GM10266 (cell line): ENCODE measurements around the gene SLC22A23.
A peak's percentile ranks its signal among the peaks of the same experiment; 100 is the strongest.

ENCODE experiments used
- DNase-seq: peaks from one replicate; pipeline ENCODE4 v3.0.0; 2012; ENCODE audit errors: extremely low spot score
- TF ChIP-seq, protein P1 (sequence below): IDR thresholded peaks from 2 replicates; pipeline ENCODE4 v1.5.1; 2012; ENCODE audit warnings: mild to moderate bottlenecking, low read depth; ENCODE audit not compliant: control insufficient read depth, insufficient read depth; ENCODE audit errors: missing control alignments

SLC22A23 gene

DNA sequence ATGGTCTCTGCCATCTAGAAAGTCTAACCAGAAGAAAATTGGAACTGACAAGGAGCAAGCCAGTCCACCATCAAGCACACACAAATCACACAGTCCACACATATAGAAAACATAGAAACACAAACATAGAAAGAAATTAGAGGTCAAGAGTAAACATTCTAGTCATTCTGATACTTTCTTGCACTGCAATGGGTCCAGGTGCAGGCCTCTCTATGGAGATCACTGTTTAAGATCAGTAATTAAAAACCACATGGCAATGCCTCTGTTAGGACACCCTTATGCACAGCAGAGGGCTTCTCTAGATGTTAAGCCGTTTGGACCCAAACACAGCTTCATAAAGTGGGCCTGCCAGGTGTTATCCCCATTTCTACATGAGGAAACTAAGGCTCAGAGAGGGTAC is 42.8 kb upstream of the SLC22A23 start:
- TF ChIP-seq, protein P1, sequence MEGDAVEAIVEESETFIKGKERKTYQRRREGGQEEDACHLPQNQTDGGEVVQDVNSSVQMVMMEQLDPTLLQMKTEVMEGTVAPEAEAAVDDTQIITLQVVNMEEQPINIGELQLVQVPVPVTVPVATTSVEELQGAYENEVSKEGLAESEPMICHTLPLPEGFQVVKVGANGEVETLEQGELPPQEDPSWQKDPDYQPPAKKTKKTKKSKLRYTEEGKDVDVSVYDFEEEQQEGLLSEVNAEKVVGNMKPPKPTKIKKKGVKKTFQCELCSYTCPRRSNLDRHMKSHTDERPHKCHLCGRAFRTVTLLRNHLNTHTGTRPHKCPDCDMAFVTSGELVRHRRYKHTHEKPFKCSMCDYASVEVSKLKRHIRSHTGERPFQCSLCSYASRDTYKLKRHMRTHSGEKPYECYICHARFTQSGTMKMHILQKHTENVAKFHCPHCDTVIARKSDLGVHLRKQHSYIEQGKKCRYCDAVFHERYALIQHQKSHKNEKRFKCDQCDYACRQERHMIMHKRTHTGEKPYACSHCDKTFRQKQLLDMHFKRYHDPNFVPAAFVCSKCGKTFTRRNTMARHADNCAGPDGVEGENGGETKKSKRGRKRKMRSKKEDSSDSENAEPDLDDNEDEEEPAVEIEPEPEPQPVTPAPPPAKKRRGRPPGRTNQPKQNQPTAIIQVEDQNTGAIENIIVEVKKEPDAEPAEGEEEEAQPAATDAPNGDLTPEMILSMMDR: no peak
- DNase-seq: peak; percentile 17

DNA sequence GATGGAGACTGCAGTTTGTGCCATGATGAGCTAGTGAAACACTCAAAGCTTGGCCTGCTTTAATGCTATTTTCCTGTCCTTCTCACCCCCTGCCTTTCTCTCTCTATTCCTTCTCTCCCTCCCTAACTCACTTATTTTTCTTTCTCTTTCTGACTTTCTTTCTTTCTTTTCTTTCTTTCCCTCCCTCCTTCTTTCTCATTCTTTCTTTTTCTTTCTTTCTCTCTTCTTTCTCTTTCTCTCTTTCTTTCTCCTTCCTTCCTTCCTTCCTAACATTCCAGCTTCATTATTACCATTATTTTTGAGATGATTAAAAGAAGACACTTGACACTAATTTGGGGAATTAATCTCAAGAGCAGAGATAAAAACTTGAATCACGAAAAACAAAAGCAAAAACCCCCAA is 39.5 kb upstream of the SLC22A23 start:
- TF ChIP-seq, protein P1: no peak

DNA sequence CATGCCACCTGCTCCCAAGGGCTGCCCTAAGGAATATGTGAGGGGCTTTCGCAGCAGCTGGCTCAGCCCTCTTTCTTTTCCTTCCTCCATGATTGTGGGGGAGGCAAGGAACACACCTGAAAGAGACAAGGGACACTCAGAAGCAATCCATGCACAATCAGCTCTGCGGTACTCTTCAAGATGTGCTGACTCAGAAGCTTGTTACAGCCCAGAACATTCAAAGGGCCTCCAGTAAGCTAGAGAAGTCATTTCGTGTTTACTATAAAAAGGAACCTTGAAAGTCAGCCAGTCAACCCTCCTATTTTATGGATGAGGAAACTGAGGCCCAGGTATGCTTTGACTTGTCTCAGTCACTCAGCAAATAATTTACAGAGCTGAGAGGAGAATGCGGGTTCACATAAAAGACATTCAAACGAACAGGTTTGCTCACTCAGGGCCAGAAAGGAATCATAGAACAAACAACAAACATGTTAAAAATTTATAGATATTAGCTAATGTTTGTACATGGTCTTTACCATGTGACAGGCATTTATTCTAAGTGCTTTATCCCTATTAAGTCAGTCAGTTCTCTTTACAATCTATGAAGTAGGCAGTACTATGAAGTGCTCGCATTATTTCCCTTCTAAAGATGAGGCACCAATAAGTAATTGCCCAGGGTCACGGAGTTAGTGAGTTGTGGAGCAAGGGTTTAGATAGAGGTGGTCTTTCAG is 37.7 kb upstream of the SLC22A23 start:
- TF ChIP-seq, protein P1: no peak
- DNase-seq: no peak

More for the DNA sequence above, 39.5 kb upstream of the SLC22A23 start:
- no peak for DNase-seq

DNA sequence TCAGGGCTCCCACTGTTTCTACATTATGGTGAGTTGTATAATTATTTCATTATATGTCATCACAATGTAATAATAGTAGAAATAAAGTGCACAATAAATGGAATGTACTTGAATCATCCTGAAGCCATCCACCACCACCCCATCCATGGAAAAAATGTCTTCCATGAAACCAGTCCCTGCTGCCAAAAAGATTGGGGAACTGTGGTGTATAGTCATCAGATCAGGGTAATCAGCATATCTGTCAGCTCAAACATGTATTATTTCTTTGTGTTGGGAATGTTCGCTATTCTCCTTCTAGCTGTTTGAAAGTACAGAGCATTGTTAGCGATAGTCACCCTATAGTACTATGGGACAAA is 33.8 kb upstream of the SLC22A23 start:
- no peak for DNase-seq
- TF ChIP-seq, protein P1: no peak

DNA sequence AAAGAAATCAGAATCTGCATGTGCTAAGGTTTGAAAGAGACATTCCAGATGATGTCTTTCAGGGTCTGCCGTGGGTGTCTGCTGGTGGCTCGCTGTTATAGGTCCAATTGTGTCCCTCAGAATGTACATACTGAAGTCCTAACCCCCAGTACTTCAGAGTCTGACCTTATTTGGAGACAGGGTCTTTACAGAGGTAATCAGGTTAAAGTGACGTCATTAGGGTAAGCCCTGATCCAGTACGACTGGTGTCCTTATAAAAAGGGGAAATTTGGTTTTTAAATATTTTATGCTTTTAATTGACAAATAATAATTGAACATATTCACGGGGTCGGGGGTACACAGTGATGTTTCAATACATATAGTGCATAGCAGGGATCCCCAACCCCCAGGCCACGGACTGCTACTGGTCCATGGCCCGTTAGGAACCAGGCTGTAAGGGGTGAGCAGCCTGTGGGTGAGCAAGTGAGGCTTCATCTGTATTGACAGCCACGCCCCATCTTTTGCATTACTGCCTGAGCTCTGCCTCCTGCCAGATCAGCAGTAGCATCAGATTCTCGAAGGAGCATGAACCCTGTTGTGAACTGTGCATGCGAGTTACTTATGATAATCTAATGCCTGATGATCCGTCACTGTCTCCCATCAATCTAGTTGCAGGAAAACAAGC is 33.2 kb upstream of the SLC22A23 start:
- TF ChIP-seq, protein P1: no peak
- DNase-seq: no peak

DNA sequence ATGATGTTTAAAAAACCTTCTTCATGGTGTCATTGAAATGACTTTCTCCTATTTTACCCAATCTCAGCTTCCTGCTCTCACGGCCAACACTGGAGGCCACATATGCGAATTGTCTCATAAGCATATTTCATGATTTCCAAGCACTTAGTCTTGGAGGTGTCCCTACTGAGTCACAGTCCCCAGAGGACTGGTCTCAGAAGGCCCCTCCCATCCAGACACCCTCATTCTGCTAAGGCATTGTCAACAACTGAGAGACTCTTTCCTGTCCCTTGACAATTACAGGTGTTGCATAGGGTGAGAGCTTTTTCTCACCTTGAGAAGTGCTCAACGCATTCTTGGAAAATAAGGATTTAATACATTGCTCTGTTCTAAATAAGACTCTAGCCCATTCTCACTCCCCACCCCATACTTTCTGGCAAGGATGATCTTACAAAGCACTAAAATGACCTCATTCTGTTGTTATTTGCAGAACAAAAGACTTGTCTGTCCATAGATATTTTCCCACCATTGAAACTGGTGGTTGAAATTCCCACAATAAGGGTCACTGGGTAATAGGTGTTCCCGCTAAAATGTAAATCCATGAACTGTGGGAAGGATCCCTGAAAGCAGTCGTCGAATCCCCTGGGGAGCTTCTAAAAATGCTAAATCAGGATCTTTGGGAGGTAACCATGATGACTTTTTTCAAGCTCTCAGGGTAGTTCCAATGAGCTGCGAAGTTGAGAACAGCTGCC is 32.3 kb upstream of the SLC22A23 start:
- no peak for DNase-seq
- TF ChIP-seq, protein P1: no peak

DNA sequence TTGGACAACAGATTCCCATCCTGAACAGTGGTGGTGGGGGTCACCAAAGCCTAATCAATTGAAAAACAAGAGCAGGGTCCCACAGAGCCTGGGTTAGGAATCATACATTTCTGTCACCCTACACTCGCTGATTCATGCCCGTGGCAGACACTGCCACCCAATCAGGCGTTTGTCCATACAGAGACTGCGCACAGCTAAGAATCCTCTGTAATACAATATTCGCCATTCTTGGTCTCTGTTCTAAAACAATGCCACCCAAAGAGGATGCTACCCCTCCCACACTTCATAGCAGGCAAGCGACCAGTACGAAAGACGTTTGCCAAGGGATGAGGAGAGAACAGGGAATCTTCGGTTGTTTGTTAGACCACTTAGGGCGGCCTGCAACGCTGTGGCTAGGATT is 28.1 kb upstream of the SLC22A23 start:
- TF ChIP-seq, protein P1: no peak
- DNase-seq: no peak
